ENCODE results near the gene DNAJC5G. TPM values are rescaled to one million over a fixed set of nuclear protein-coding genes. Genes with fewer than 3 reads are reported as not detected.

DNAJC5G gene
- total RNA-seq, 1 experiment from 2014 or later: not detected

GRCh38 chr2:27249891-27250651 is 25.2 kb upstream of the DNAJC5G start:
- peak; percentile 66 for TF ChIP-seq CTCF (conservative IDR thresholded peaks at IDR 0.05; ENCODE audit: low read depth, low read length)
- TF ChIP-seq EZH2phosphoT487 (IDR thresholded peaks at IDR 0.05; ENCODE audit: borderline replicate concordance, low read length): no peak
- TF ChIP-seq EZH2 (IDR thresholded peaks at IDR 0.05; ENCODE audit: low read length, unreplicated experiment): no peak
- H2AFZ ChIP-seq (ENCODE audit: low read length): peak overlapping the region; percentile 15; the same call in 1 of the 2 replicates
- peaks cover 2% of the 10 kb centered on the region; the same call in 1 of the 2 replicates for H4K20me1 ChIP-seq (ENCODE audit: low read length)
- CTCF ChIA-PET: no interaction called here
- POLR2A ChIA-PET (ENCODE audit: unreplicated experiment): no interaction called here
- peak; percentile 36 for DNase-seq
- no peaks in the 10 kb centered on the region for H3K9me2 ChIP-seq (replicated peaks; ENCODE audit: low read length)
- no peaks in the 10 kb centered on the region for H3K27me3 ChIP-seq (ENCODE audit: low read length)
- intact Hi-C loops (cut with micrococcal nuclease): no loop called here
- H3K9me3 ChIP-seq (ENCODE audit: low read length): no peaks in the 10 kb centered on the region
- H3K27ac ChIP-seq (ENCODE audit: low read length): no peak overlapping the region
- no peak overlapping the region for H3K9ac ChIP-seq (ENCODE audit: low read length)
- no peak overlapping the region for H3K4me3 ChIP-seq (ENCODE audit: low read length)
- no TSS peak for BruUV-seq (replicated peaks)
- no peaks in the 10 kb centered on the region for H3K36me3 ChIP-seq (ENCODE audit: low read depth, low read length)
- peaks cover 1% of the 10 kb centered on the region for H3F3A ChIP-seq (ENCODE audit: low read length, unreplicated experiment)
- H3K4me1 ChIP-seq (ENCODE audit: insufficient read depth, low read length): peaks cover 16% of the 10 kb centered on the region
- no peak for ATAC-seq
- no peaks in the 10 kb centered on the region for H3K79me2 ChIP-seq (ENCODE audit: low read length)
- H3K4me2 ChIP-seq (ENCODE audit: low read length): peak overlapping the region; percentile 66; the same call in 1 of the 2 replicates

- H2AFZ ChIP-seq (ENCODE audit: low read length): no peak overlapping the region
- BruUV-seq (replicated peaks): no TSS peak
- H3K4me2 ChIP-seq (ENCODE audit: low read length): no peak overlapping the region
- H3K9ac ChIP-seq (ENCODE audit: low read length): no peak overlapping the region
- H3K9me2 ChIP-seq (replicated peaks; ENCODE audit: low read length): no peaks in the 10 kb centered on the region
- H3K36me3 ChIP-seq (ENCODE audit: low read depth, low read length): no peaks in the 10 kb centered on the region
- no peaks in the 10 kb centered on the region for H3K27me3 ChIP-seq (ENCODE audit: low read length)
- H3K27ac ChIP-seq (ENCODE audit: low read length): no peak overlapping the region
- CTCF ChIA-PET: interaction anchor here (0.6 kb wide), 1 partner anchor 13 kb away, joined by 4 read pairs; no protein-coding TSS in a partner anchor
- no peaks in the 10 kb centered on the region for H3K9me3 ChIP-seq (ENCODE audit: low read length)
- no peak for TF ChIP-seq EZH2phosphoT487 (IDR thresholded peaks at IDR 0.05; ENCODE audit: borderline replicate concordance, low read length)
- TF ChIP-seq CTCF (conservative IDR thresholded peaks at IDR 0.05; ENCODE audit: low read depth, low read length): no peak
- TF ChIP-seq EZH2 (IDR thresholded peaks at IDR 0.05; ENCODE audit: low read length, unreplicated experiment): no peak
- POLR2A ChIA-PET (ENCODE audit: unreplicated experiment): no interaction called here
- no peak for ATAC-seq
- H4K20me1 ChIP-seq (ENCODE audit: low read length): peaks cover 4% of the 10 kb centered on the region; the same call in 1 of the 2 replicates
- H3F3A ChIP-seq (ENCODE audit: low read length, unreplicated experiment): peaks cover 4% of the 10 kb centered on the region
- intact Hi-C loops (cut with micrococcal nuclease): no loop called here
- peaks cover 21% of the 10 kb centered on the region for H3K4me1 ChIP-seq (ENCODE audit: insufficient read depth, low read length)
- H3K79me2 ChIP-seq (ENCODE audit: low read length): no peaks in the 10 kb centered on the region
- DNase-seq: no peak
- no peak overlapping the region for H3K4me3 ChIP-seq (ENCODE audit: low read length)
Observed at GRCh38 chr2:27250652-27251379, 24.4 kb upstream of the DNAJC5G start.

All from PC-3 (cell line).